Measurements from ENCODE around the gene CELA2B. TPM values are rescaled to one million over a fixed set of nuclear protein-coding genes. Genes with fewer than 3 reads are reported as not detected.

Gene CELA2B
- total and polyA plus RNA-seq, 2 donors (not counting 1 experiment from before 2014, with no cell fraction given), result not detected

- Histone ChIP-seq H3K9ac (ENCODE audit: low read length) (no peak overlapping the region), H3K4me1 (ENCODE audit: control insufficient read depth in 2 of 2, insufficient read depth in 2 of 2, low read length in 2 of 2) (no peaks in the 10 kb centered on the region), H4K20me1 (ENCODE audit: control insufficient read depth, insufficient read depth, low read length, poor library complexity, severe bottlenecking) (peaks cover 37% of the 10 kb centered on the region), H3K27ac (ENCODE audit: low read length in 2 of 2) (no peak overlapping the region), H3K4me3 (ENCODE audit: control extremely low read depth in 1 of 5, extremely low read depth in 1 of 5, insufficient read depth in 1 of 5, low read depth in 2 of 5, low read length in 4 of 5) (no peak overlapping the region), H3K9me3 (ENCODE audit: control extremely low read depth in 1 of 3, control insufficient read depth in 2 of 3, insufficient read depth in 1 of 3, low read length in 2 of 3) (no peaks in the 10 kb centered on the region), H3K27me3 (replicated peaks in 1 of 4; ENCODE audit: control extremely low read depth in 1 of 4, control insufficient read depth in 3 of 4, insufficient read depth in 4 of 4, low read length in 3 of 4) (no peaks in the 10 kb centered on the region), H3K4me2 (replicated peaks; ENCODE audit: low read depth, low read length, poor library complexity, severe bottlenecking) (no peak overlapping the region), H3K36me3 (replicated peaks in 1 of 2; ENCODE audit: control extremely low read depth in 1 of 2, control insufficient read depth in 1 of 2, extremely low read depth in 1 of 2, insufficient read depth in 2 of 2, low read length in 1 of 2) (peaks cover 0 to 22% of the 10 kb centered on the region in 2 experiments), H3K79me2 (ENCODE audit: control insufficient read depth, insufficient read depth, low read length) (no peaks in the 10 kb centered on the region), H2AFZ (ENCODE audit: insufficient read depth, low read depth, low read length, poor library complexity, severe bottlenecking) (no peak overlapping the region)
- intact Hi-C loops (cut with micrococcal nuclease), result no loop called here
- ATAC-seq (ENCODE audit: low read depth) (no peak), DNase-seq (no peak)
- H3K9me3 Mint-ChIP-seq (ENCODE audit: insufficient read depth), result no peaks in the 10 kb centered on the region
- WGBS (ENCODE audit: insufficient coverage), result 96% methylated on average over 9 of the region's 18 CpGs
- H3K4me1 Mint-ChIP-seq, result no peaks in the 10 kb centered on the region
- CTCF ChIA-PET, result interaction anchor here (1.2 to 9.6 kb wide), 3 partner anchors 100 to 109 kb away, joined by 3 to 292 read pairs (median 43); no protein-coding TSS in a partner anchor
- H3K4me3 Mint-ChIP-seq, result no peak overlapping the region
- POLR2A ChIA-PET, result interaction anchor here (1.2 kb wide), 1 partner anchor 19 kb away, joined by 3 read pairs; the partner anchor contains the start of gene EFHD2
- H3K27ac Mint-ChIP-seq, result no peak overlapping the region
- H3K27me3 Mint-ChIP-seq, result no peaks in the 10 kb centered on the region
- no peak for TF ChIP-seq EZH2 (IDR thresholded peaks at IDR 0.05; ENCODE audit: borderline replicate concordance, insufficient read depth, low read depth, low read length, poor library complexity, severe bottlenecking)
- no peak for TF ChIP-seq CTCF (IDR thresholded peaks at IDR 0.05)
These were observed 47.0 kb upstream of the CELA2B start for GRCh38 chr1:15428815-15429435.

- Histone ChIP-seq H3K27ac (ENCODE audit: low read length in 2 of 2) (no peak overlapping the region), H4K20me1 (ENCODE audit: control insufficient read depth, insufficient read depth, low read length, poor library complexity, severe bottlenecking) (peaks cover 29% of the 10 kb centered on the region)
- no peak overlapping the region for H3K27ac Mint-ChIP-seq
These were observed 46.2 kb upstream of the CELA2B start for GRCh38 chr1:15429701-15430149.

More at GRCh38 chr1:15429701-15430149, 46.2 kb upstream of the CELA2B start:
- H3K9me3 ChIP-seq (ENCODE audit: control extremely low read depth in 1 of 3, control insufficient read depth in 2 of 3, insufficient read depth in 1 of 3, low read length in 2 of 3), result no peaks in the 10 kb centered on the region
- H3K4me1 ChIP-seq (ENCODE audit: control insufficient read depth in 2 of 2, insufficient read depth in 2 of 2, low read length in 2 of 2), result no peaks in the 10 kb centered on the region
- no peak overlapping the region for H3K9ac ChIP-seq (ENCODE audit: low read length)
- no peak for ATAC-seq (ENCODE audit: low read depth)
- DNase-seq, result no peak
- intact Hi-C loops (cut with micrococcal nuclease), result loop anchor here (5.0 kb wide), 1 partner anchor 47 kb away; no protein-coding TSS in a partner anchor
- Mint-ChIP-seq H3K9me3 (ENCODE audit: insufficient read depth) (no peaks in the 10 kb centered on the region), H3K4me3 (no peak overlapping the region), H3K4me1 (no peaks in the 10 kb centered on the region), H3K27me3 (no peaks in the 10 kb centered on the region)
- H3K4me2 ChIP-seq (replicated peaks; ENCODE audit: low read depth, low read length, poor library complexity, severe bottlenecking), result no peak overlapping the region
- TF ChIP-seq CTCF (IDR thresholded peaks at IDR 0.05) (no peak), EZH2 (IDR thresholded peaks at IDR 0.05; ENCODE audit: borderline replicate concordance, insufficient read depth, low read depth, low read length, poor library complexity, severe bottlenecking) (no peak)
- no peak overlapping the region for H2AFZ ChIP-seq (ENCODE audit: insufficient read depth, low read depth, low read length, poor library complexity, severe bottlenecking)
- ChIA-PET POLR2A (no interaction called here), CTCF (interaction anchor here (1.0 to 9.6 kb wide), 4 partner anchors 98 to 301 kb away, joined by 3 to 292 read pairs (median 30); no protein-coding TSS in a partner anchor)
- no peaks in the 10 kb centered on the region for H3K27me3 ChIP-seq (replicated peaks in 1 of 4; ENCODE audit: control extremely low read depth in 1 of 4, control insufficient read depth in 3 of 4, insufficient read depth in 4 of 4, low read length in 3 of 4)
- H3K79me2 ChIP-seq (ENCODE audit: control insufficient read depth, insufficient read depth, low read length), result no peaks in the 10 kb centered on the region
- H3K4me3 ChIP-seq (ENCODE audit: control extremely low read depth in 1 of 5, extremely low read depth in 1 of 5, insufficient read depth in 1 of 5, low read depth in 2 of 5, low read length in 4 of 5), result no peak overlapping the region
- H3K36me3 ChIP-seq (replicated peaks in 1 of 2; ENCODE audit: control extremely low read depth in 1 of 2, control insufficient read depth in 1 of 2, extremely low read depth in 1 of 2, insufficient read depth in 2 of 2, low read length in 1 of 2), result peaks cover 0 to 22% of the 10 kb centered on the region in 2 experiments
- 87% methylated on average over 17 of the region's 19 CpGs for WGBS (ENCODE audit: insufficient coverage)
